NB4 (cell line): ENCODE results near the gene RPF1.

Experiments
- MYC ChIP-seq: IDR thresholded peaks from 2 replicates; pipeline ENCODE4 v1.6.1; 2011; ENCODE audit warnings: low read depth, low read length
- POLR2A ChIP-seq: IDR thresholded peaks from 2 replicates; pipeline ENCODE4 v1.6.1; 2011; ENCODE audit warnings: mild to moderate bottlenecking; ENCODE audit not compliant: insufficient read length; ENCODE audit errors: extremely low read depth
- TF ChIP-seq, protein P1 (sequence below): IDR thresholded peaks from one replicate; pipeline ENCODE4 v1.5.1; 2012; ENCODE audit warnings: low read depth, low read length
- TF ChIP-seq, protein P2 (sequence below): IDR thresholded peaks from 2 replicates; pipeline ENCODE4 v1.6.1; 2011; ENCODE audit warnings: low read depth, low read length

DNA sequence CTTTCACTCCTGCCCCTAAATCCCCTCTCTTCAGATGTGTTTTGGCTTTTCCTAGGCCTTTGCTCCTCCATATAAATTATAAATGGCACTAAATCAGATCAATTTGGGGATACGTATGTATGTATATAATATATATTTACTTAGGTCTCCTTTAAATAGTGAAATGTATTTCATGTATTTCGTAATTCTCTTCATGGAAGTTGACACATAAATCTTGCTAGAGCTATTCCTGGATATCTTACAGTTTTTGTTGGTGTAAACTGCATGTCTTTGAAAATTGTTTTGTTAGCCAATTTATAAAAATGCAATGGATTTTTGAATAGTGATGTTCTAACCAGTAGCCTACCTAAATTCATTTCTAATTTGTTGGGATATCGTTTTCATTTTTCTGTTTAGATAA, 9.0 kb downstream of the RPF1 start:
- TF ChIP-seq, protein P1, sequence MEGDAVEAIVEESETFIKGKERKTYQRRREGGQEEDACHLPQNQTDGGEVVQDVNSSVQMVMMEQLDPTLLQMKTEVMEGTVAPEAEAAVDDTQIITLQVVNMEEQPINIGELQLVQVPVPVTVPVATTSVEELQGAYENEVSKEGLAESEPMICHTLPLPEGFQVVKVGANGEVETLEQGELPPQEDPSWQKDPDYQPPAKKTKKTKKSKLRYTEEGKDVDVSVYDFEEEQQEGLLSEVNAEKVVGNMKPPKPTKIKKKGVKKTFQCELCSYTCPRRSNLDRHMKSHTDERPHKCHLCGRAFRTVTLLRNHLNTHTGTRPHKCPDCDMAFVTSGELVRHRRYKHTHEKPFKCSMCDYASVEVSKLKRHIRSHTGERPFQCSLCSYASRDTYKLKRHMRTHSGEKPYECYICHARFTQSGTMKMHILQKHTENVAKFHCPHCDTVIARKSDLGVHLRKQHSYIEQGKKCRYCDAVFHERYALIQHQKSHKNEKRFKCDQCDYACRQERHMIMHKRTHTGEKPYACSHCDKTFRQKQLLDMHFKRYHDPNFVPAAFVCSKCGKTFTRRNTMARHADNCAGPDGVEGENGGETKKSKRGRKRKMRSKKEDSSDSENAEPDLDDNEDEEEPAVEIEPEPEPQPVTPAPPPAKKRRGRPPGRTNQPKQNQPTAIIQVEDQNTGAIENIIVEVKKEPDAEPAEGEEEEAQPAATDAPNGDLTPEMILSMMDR: no peak
- TF ChIP-seq, protein P2, sequence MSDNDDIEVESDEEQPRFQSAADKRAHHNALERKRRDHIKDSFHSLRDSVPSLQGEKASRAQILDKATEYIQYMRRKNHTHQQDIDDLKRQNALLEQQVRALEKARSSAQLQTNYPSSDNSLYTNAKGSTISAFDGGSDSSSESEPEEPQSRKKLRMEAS: no peak
- TF ChIP-seq POLR2A (no peak), MYC (no peak)
